ENCODE results near the gene TMEM17.

The TMEM17 gene

DNA sequence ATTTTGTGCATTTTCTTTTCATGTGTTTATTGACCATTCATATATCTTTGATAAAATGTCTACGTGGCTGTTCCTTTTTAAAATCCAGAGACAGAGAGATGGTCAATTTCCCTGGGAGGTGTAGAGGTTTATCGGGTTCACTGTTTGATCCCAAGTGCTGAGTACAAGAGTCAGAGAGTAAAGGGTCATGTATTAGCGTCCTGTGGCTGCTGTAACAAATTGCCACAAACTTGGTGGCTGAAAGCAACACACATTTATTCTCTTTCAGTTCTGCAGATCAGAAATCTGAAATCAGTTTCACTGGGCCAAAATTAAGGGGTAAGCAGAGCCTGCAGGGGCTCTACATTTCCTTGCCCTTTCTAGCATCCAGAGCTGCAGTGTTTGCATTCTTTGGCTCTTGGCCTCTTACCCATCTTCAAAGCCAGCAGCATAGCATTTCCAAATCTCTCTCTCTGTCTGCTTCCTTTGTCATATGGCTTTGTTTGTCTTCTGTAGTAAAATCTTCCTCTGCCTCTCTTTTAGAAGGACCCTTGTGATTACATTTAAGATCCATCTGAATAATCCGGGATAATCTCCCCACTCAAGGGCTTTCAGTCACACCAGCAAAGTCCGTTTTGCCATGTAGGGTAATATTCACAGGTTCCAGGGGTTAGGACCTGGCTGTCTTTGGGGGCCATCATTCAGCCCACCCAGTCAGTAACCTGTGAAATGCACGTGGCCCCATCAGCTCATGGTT is 49.9 kb downstream of the TMEM17 start:
- no peak for DNase-seq (ENCODE audit: low spot score)

DNA sequence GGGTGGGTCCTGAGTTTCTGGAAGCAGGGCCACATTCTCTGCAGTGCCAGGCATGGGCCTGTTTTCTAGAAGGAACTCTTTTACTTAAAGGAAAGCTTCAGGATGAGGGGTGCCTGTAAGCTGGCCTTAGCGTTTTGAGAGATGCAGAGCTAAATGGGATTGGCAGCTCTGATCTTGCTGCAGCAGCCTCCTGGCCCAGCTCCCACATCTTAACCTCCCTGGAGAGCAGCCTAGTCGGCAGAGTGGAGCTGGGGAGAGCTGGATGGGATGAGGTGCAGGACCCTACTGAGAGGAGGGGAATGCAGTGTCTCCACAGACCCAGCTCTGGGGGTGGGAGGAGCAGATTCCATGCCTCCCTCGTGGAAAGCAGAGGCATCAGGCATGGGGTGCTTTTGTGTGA is 52.0 kb downstream of the TMEM17 start:
- no peak for DNase-seq (ENCODE audit: low spot score)

DNA sequence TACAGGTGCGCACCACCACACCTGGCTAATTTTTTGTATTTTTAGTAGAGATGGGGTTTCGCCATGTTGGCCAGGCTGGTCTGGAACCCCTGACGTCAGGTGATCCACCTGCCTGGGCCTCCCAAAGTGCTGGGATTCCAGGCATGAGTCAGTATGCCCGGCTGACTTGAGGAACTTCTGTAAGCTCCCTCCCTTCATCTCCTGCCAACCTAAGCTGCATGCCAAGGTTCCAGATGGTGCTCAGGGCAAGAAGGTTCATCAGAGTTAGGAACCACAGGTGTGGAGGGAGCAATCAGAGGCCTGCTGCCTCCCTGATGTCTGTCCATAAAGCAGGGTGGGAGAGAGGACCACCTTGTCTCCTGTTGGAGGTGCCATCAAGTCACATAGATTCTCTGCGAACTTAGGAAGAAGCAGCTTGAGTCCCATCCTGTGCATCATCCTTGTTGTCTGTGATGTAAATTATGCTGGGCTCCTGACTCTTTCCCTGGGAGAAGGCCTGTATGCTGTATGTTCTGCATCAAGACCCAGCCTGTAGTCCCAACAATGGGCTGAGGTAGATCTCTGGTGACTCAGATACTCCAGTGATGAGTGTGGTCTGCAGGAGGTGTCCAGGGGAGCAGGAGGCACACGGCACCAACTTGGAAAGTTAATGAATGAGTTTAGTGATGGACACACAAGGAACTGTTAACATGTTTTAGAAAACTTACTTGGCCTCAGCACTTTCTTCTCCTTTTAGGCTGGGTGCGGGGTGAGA is 53.1 kb downstream of the TMEM17 start:
- DNase-seq (ENCODE audit: low spot score) = no peak

DNA sequence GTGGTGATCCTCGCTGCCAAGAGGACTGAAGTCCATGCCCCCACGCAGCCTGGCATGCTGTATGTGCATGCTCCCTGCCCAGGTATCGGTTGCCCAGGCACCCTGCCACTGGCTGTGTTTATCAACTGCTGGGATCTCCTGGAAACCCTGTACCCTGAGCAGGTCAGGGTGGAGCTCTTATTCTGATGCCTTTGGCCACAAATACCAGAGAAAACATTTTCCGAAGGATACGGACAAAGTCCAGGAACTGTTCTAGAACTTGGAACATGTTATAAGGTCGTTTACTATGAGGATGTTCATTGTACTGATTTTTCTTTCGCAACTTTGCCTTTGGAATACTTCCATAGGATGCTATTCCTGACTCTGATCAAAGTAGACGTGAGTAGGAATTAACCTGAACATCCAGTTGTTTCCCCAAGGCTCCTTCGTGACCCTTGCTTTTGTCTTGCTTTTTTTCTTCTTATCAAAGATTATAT is 55.2 kb downstream of the TMEM17 start:
- DNase-seq (ENCODE audit: low spot score) = no peak

Measured in AG20443 (cell line).